ENCODE measurements around the gene NCR2.

DNA sequence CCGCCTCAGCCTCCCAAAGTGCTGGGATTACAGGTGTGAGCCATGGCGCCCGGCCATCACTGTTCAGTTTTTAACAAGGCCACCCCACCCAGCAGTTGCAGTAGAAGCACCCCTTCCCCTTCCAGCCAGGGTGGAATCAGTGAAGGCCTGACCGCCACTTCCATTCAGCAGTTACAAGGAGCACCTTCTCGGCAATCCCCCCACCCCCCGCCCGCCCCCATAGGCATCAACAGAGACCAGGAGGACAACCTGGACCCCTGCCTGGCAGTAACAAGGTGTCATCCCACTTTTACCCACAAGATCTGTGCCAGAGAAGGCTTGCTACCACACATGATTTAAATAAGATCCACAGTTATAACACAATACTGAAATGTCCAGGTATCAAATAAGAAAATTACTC, 23.1 kb downstream of the NCR2 start:
- TF ChIP-seq, protein P1, sequence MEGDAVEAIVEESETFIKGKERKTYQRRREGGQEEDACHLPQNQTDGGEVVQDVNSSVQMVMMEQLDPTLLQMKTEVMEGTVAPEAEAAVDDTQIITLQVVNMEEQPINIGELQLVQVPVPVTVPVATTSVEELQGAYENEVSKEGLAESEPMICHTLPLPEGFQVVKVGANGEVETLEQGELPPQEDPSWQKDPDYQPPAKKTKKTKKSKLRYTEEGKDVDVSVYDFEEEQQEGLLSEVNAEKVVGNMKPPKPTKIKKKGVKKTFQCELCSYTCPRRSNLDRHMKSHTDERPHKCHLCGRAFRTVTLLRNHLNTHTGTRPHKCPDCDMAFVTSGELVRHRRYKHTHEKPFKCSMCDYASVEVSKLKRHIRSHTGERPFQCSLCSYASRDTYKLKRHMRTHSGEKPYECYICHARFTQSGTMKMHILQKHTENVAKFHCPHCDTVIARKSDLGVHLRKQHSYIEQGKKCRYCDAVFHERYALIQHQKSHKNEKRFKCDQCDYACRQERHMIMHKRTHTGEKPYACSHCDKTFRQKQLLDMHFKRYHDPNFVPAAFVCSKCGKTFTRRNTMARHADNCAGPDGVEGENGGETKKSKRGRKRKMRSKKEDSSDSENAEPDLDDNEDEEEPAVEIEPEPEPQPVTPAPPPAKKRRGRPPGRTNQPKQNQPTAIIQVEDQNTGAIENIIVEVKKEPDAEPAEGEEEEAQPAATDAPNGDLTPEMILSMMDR (conservative IDR thresholded peaks at IDR 0.05; ENCODE audit: low read length): no peak
- no peak for TF ChIP-seq EZH2phosphoT487 (IDR thresholded peaks at IDR 0.05; ENCODE audit: borderline replicate concordance, low read depth, low read length)

Data from OCI-LY7 (cell line).